CD14-positive monocyte (primary cell): Measurements from ENCODE around the gene SERINC3. TPM values are rescaled to one million over a fixed set of nuclear protein-coding genes. Genes with fewer than 3 reads are reported as not detected.

ENCODE experiments used
- DNase-seq, 3 donors: peaks; one replicate each; pipeline ENCODE4 v3.0.0-alpha.2; 2011 to 2022
- H2AFZ ChIP-seq: 2 replicates; pipeline ENCODE4 v1.6.0; 2012; ENCODE audit warnings: mild to moderate bottlenecking, low read depth, low read length, inconsistent platforms; ENCODE audit not compliant: insufficient read depth, poor library complexity, severe bottlenecking
- H3K27ac ChIP-seq, 2 donors: 1 replicate in 1 of 2; 2 replicates in 1 of 2; pipeline ENCODE4 v1.5.1; 2012 to 2013; ENCODE audit warnings: low read length in 2 of 2, control low read depth in 1 of 2, inconsistent platforms in 1 of 2, low read depth in 1 of 2, mild to moderate bottlenecking in 1 of 2
- H3K27me3 ChIP-seq, 2 donors: one replicate each; pipeline versions ENCODE4 v1.6.0 to v1.6.1; 2011 to 2013; ENCODE audit warnings: low read length in 2 of 2; ENCODE audit not compliant: control insufficient read depth in 2 of 2, insufficient read depth in 2 of 2
- H3K36me3 ChIP-seq, 2 donors: replicated peaks in 1 of 2; 1 replicate in 1 of 2; 2 replicates in 1 of 2; pipeline versions ENCODE4 v1.5.1 to v1.6.1; 2012 to 2013; ENCODE audit warnings: low read length in 2 of 2, control low read depth in 1 of 2, inconsistent platforms in 1 of 2, mild to moderate bottlenecking in 1 of 2; ENCODE audit not compliant: insufficient read depth in 2 of 2, control insufficient read depth in 1 of 2
- H3K4me1 ChIP-seq, 2 donors: 1 replicate in 1 of 2; 2 replicates in 1 of 2; pipeline versions ENCODE4 v1.5.1 to v1.6.1; 2012 to 2013; ENCODE audit warnings: low read length in 2 of 2, control low read depth in 1 of 2, inconsistent platforms in 1 of 2, mild to moderate bottlenecking in 1 of 2, moderate library complexity in 1 of 2; ENCODE audit not compliant: insufficient read depth in 2 of 2, control insufficient read depth in 1 of 2
- H3K4me2 ChIP-seq: replicated peaks from 2 replicates; pipeline ENCODE3; 2012; ENCODE audit warnings: low read length, moderate library complexity, mild to moderate bottlenecking; ENCODE audit not compliant: poor library complexity, severe bottlenecking; ENCODE audit errors: extremely low read depth
- H3K4me3 ChIP-seq, 3 experiments: fragments of 200-600 bp in 1 of 3; sonication (generic) in 1 of 3; replicated peaks in 1 of 3; 1 replicate in 2 of 3; 2 replicates in 1 of 3; pipeline ENCODE4 v1.5.1; 2011 to 2013; ENCODE audit warnings: low read length in 3 of 3, mild to moderate bottlenecking in 3 of 3, control low read depth in 2 of 3, low read depth in 2 of 3, inconsistent platforms in 1 of 3, moderate library complexity in 1 of 3
- H3K79me2 ChIP-seq: 2 replicates; pipeline ENCODE4 v1.6.0; 2012; ENCODE audit warnings: mild to moderate bottlenecking, control low read depth, inconsistent platforms, low read length, moderate library complexity; ENCODE audit not compliant: insufficient read depth
- H3K9ac ChIP-seq: 2 replicates; pipeline ENCODE4 v1.6.0; 2017; ENCODE audit warnings: low read length, mild to moderate bottlenecking; ENCODE audit not compliant: insufficient read depth, poor library complexity, severe bottlenecking
- H3K9me3 ChIP-seq, 2 donors: replicated peaks in 1 of 2; 1 replicate in 1 of 2; 2 replicates in 1 of 2; pipeline versions ENCODE4 v1.5.1 to v1.6.1; 2012 to 2013; ENCODE audit warnings: low read length in 2 of 2, control low read depth in 1 of 2; ENCODE audit not compliant: control insufficient read depth in 1 of 2, insufficient read depth in 1 of 2
- H4K20me1 ChIP-seq: 2 replicates; pipeline ENCODE4 v1.6.0; 2012; ENCODE audit warnings: mild to moderate bottlenecking, low read length, control low read depth, moderate library complexity; ENCODE audit not compliant: insufficient read depth
- H3K27ac Mint-ChIP-seq, 7 donors: one replicate each; pipeline ENCODE4 v1.8.0; 2020; ENCODE audit warnings: mild to moderate bottlenecking in 7 of 7, mixed read lengths in 7 of 7, moderate library complexity in 6 of 7, inconsistent platforms in 2 of 7
- H3K27me3 Mint-ChIP-seq, 3 donors: one replicate each; pipeline ENCODE4 v1.8.0; 2021 to 2022; ENCODE audit warnings: low read depth in 3 of 3, mild to moderate bottlenecking in 3 of 3, mixed read lengths in 3 of 3, moderate library complexity in 3 of 3, inconsistent platforms in 1 of 3
- H3K36me3 Mint-ChIP-seq, 2 donors: one replicate each; pipeline ENCODE4 v1.8.0; 2020; ENCODE audit warnings: mixed read lengths in 2 of 2, inconsistent platforms in 1 of 2, mild to moderate bottlenecking in 1 of 2
- H3K4me1 Mint-ChIP-seq: one replicate; pipeline ENCODE4 v1.8.0; 2020; ENCODE audit warnings: mild to moderate bottlenecking, mixed read lengths
- H3K4me3 Mint-ChIP-seq, 2 donors: one replicate each; pipeline ENCODE4 v1.8.0; 2020; ENCODE audit warnings: mild to moderate bottlenecking in 2 of 2, mixed read lengths in 2 of 2, moderate library complexity in 1 of 2
- H3K9me3 Mint-ChIP-seq, 7 donors: one replicate each; pipeline ENCODE4 v1.8.0; 2020 to 2022; ENCODE audit warnings: mixed read lengths in 7 of 7, mild to moderate bottlenecking in 6 of 7, moderate library complexity in 6 of 7, inconsistent platforms in 2 of 7
- CTCF ChIP-seq: fragments of 200-600 bp; IDR thresholded peaks from one replicate; pipeline ENCODE4 v1.8.0; 2022; ENCODE audit warnings: antibody characterized with exemption, mild to moderate bottlenecking
- WGBS: methylation state at CpG from one replicate; pipeline ENCODE4 v1.1.5; 2013; ENCODE audit warnings: missing lambda C conversion rate; ENCODE audit not compliant: insufficient coverage; 5-methylcytosine and 5-hydroxymethylcytosine counted together
- intact Hi-C, 2 donors: fragments of 100-400 bp; cut with micrococcal nuclease; formaldehyde crosslinking; loops; one replicate each; pipeline versions ENCODE4 v1.15.0 to v1.15.1; 2023
- polyA plus RNA-seq, 3 donors: library from polyadenylated mRNA; depleted of rRNA in 1 of 3; unstranded in 2 of 3; stranded (reverse) in 1 of 3; fragments of 300-500 nt in 2 of 3; fragments of >200 nt in 1 of 3; fragmentation: Illumina TruSeq in 2 of 3; gene quantifications; 1 replicate in 2 of 3; 2 replicates in 1 of 3; pipeline ENCODE4 v1.2.3, GENCODE V29; 2012 to 2021

SERINC3 gene
- polyA plus RNA-seq, 3 donors, result 49.8 to 194 (median 157) TPM

- Histone ChIP-seq H3K9me3 (no peaks in the 10 kb centered on the region), H3K79me2 (no peaks in the 10 kb centered on the region), H3K36me3 (peaks cover 54 to 93% of the 10 kb centered on the region in 2 donors), H3K4me1 (no peaks in the 10 kb centered on the region), H3K4me2 (no peak overlapping the region), H3K27me3 (no peaks in the 10 kb centered on the region), H2AFZ (no peak overlapping the region), H4K20me1 (no peaks in the 10 kb centered on the region), H3K9ac (no peak overlapping the region), H3K4me3 (no peak overlapping the region), H3K27ac (peak overlapping the region in 1 of 2 donors; percentile 2)
- H3K27ac Mint-ChIP-seq, result peak overlapping the region in 2 of 7 donors; percentile 51 to 79
- DNase-seq, result no peak
- 94% methylated on average over 8 of the region's 9 CpGs for WGBS
- peaks cover 0 to 2% (median 0%) of the 10 kb centered on the region in 3 donors for H3K27me3 Mint-ChIP-seq
- intact Hi-C loops, result no loop called here
- no peaks in the 10 kb centered on the region for H3K4me1 Mint-ChIP-seq
- H3K9me3 Mint-ChIP-seq, result no peaks in the 10 kb centered on the region
- H3K36me3 Mint-ChIP-seq, result peaks cover 57 to 86% of the 10 kb centered on the region in 2 donors
- no peak overlapping the region for H3K4me3 Mint-ChIP-seq
- TF ChIP-seq CTCF, result no peak
These were observed 32.6 kb downstream of the SERINC3 start for GRCh38 chr20:44489223-44489622.

GRCh38 chr20:44488551-44488950 lies 33.3 kb downstream of the SERINC3 start:
- Mint-ChIP-seq H3K36me3 (peaks cover 54 to 81% of the 10 kb centered on the region in 2 donors), H3K27me3 (peaks cover 0 to 2% (median 0%) of the 10 kb centered on the region in 3 donors), H3K9me3 (no peaks in the 10 kb centered on the region), H3K4me3 (no peak overlapping the region), H3K27ac (peak overlapping the region in 3 of 7 donors; percentile 12 to 21 (median 13)), H3K4me1 (no peaks in the 10 kb centered on the region)
- H3K4me3 ChIP-seq, result no peak overlapping the region
- H3K9ac ChIP-seq, result no peak overlapping the region
- intact Hi-C loops, result no loop called here
- no peak for TF ChIP-seq CTCF
- no peak overlapping the region for H2AFZ ChIP-seq
- 92% methylated on average over 5 of the region's 5 CpGs for WGBS
- no peaks in the 10 kb centered on the region for H3K27me3 ChIP-seq
- H3K4me1 ChIP-seq, result no peaks in the 10 kb centered on the region
- peaks cover 47 to 93% of the 10 kb centered on the region in 2 donors for H3K36me3 ChIP-seq
- no peak overlapping the region for H3K4me2 ChIP-seq
- H3K27ac ChIP-seq, result no peak overlapping the region
- DNase-seq, result no peak
- no peaks in the 10 kb centered on the region for H3K9me3 ChIP-seq
- no peaks in the 10 kb centered on the region for H4K20me1 ChIP-seq
- no peaks in the 10 kb centered on the region for H3K79me2 ChIP-seq
